SK-N-SH (cell line): ENCODE measurements around the gene TMEM212. TPM values are rescaled to one million over a fixed set of nuclear protein-coding genes. Genes with fewer than 3 reads are reported as not detected.
A peak's percentile ranks its signal among the peaks of the same experiment; 100 is the strongest.

Source experiments
- CTCF ChIA-PET: fragments of 300-600, 350-600 bp; formaldehyde crosslinking; extraction: SDS; loops from one replicate; lab custom pipeline; 2021; lab: Yijun Ruan, JAX
- POLR2A ChIA-PET: fragments of 350-600 bp; sonication (Branson Sonifier 250); formaldehyde crosslinking; extraction: SDS; loops from one replicate; lab custom pipeline; 2020; ENCODE audit warnings: antibody characterized with exemption, inconsistent platforms; lab: Yijun Ruan, JAX
- DNase-seq: peaks from one replicate; pipeline ENCODE4 v3.0.0; 2012
- H2AFZ ChIP-seq: fragments of 200-600 bp; sonication (generic); 2 replicates; pipeline ENCODE4 v1.8.1; 2016; ENCODE audit warnings: antibody characterized with exemption, mild to moderate bottlenecking, low read depth
- H3F3A ChIP-seq: fragments of 200-600 bp; sonication (generic); replicated peaks from 2 replicates; pipeline ENCODE3; 2016; ENCODE audit warnings: antibody characterized with exemption, mild to moderate bottlenecking; ENCODE audit not compliant: insufficient read depth
- H3K27ac ChIP-seq, 2 experiments: fragments of 200-500 bp in 1 of 2; fragments of 200-600 bp in 1 of 2; sonication (Bioruptor generic) in 1 of 2; sonication (generic), shearing (Covaris generic) in 1 of 2; 2 replicates each; pipeline versions ENCODE4 v1.5.1 to v1.6.1; 2014 to 2016; ENCODE audit warnings: low read depth in 2 of 2, inconsistent platforms in 1 of 2, low read length in 1 of 2, mild to moderate bottlenecking in 1 of 2, mixed read lengths in 1 of 2
- H3K27me3 ChIP-seq: fragments of 200-600 bp; sonication (generic), shearing (Covaris generic); 2 replicates; pipeline ENCODE4 v1.6.1; 2016; ENCODE audit warnings: mixed run types; ENCODE audit not compliant: insufficient read depth
- H3K36me3 ChIP-seq, 2 experiments: fragments of 200-500 bp in 1 of 2; fragments of 200-600 bp in 1 of 2; sonication (Bioruptor generic) in 1 of 2; sonication (generic) in 1 of 2; replicated peaks in 1 of 2; 2 replicates each; pipeline versions ENCODE3 to v1.5.1; 2014 to 2016; ENCODE audit warnings: low read length in 1 of 2, mild to moderate bottlenecking in 1 of 2; ENCODE audit not compliant: insufficient read depth in 2 of 2, control insufficient read depth in 1 of 2
- H3K4me1 ChIP-seq, 2 experiments: fragments of 200-500 bp in 1 of 2; fragments of 200-600 bp in 1 of 2; sonication (Bioruptor generic) in 1 of 2; sonication (generic), shearing (Covaris generic) in 1 of 2; 2 replicates each; pipeline versions ENCODE4 v1.5.1 to v1.6.1; 2014 to 2016; ENCODE audit warnings: low read depth in 1 of 2, low read length in 1 of 2, mixed run types in 1 of 2; ENCODE audit not compliant: insufficient read depth in 2 of 2, control insufficient read depth in 1 of 2
- H3K4me2 ChIP-seq: fragments of 200-600 bp; sonication (generic), shearing (Covaris generic); 2 replicates; pipeline ENCODE4 v1.6.1; 2017; ENCODE audit warnings: mixed run types
- H3K4me3 ChIP-seq, 2 experiments: fragments of 200-500 bp in 1 of 2; fragments of 200-600 bp in 1 of 2; sonication (Bioruptor generic) in 1 of 2; sonication (generic), shearing (Covaris generic) in 1 of 2; 2 replicates each; pipeline versions ENCODE4 v1.5.1 to v1.8.1; 2014 to 2016; ENCODE audit warnings: low read depth in 2 of 2, inconsistent platforms in 1 of 2, low read length in 1 of 2, mild to moderate bottlenecking in 1 of 2, mixed read lengths in 1 of 2, moderate library complexity in 1 of 2
- H3K79me2 ChIP-seq: fragments of 200-600 bp; sonication (generic); 2 replicates; pipeline ENCODE4 v1.8.1; 2017; ENCODE audit warnings: mild to moderate bottlenecking; ENCODE audit not compliant: insufficient read depth
- H3K9ac ChIP-seq: fragments of 200-600 bp; sonication (generic); 2 replicates; pipeline ENCODE4 v1.6.1; 2017; ENCODE audit warnings: mixed run types
- H3K9me2 ChIP-seq: fragments of 200-600 bp; sonication (generic); 2 replicates; pipeline ENCODE4 v1.6.1; 2017; ENCODE audit warnings: mixed run types
- H3K9me3 ChIP-seq: fragments of 200-600 bp; sonication (generic); 2 replicates; pipeline ENCODE4 v1.6.1; 2017; ENCODE audit warnings: mixed run types, mild to moderate bottlenecking, moderate library complexity
- H4K20me1 ChIP-seq: fragments of 200-600 bp; sonication (generic); 2 replicates; pipeline ENCODE4 v1.6.1; 2017; ENCODE audit warnings: mild to moderate bottlenecking, mixed run types; ENCODE audit not compliant: insufficient read depth
- EZH2phosphoT487 ChIP-seq: fragments of 200-600 bp; sonication (generic); IDR thresholded peaks from 2 replicates; pipeline ENCODE4 v1.6.1; 2017; ENCODE audit warnings: low read depth, mixed run types, mild to moderate bottlenecking, antibody characterized with exemption, moderate library complexity, borderline replicate concordance
- FOXJ3 ChIP-seq: sonication (generic); formaldehyde crosslinking; IDR thresholded peaks from 2 replicates; pipeline ENCODE4 v1.5.1; 2020; ENCODE audit warnings: mild to moderate bottlenecking, missing genetic modification reagents
- GATA2 ChIP-seq: sonication (generic); formaldehyde crosslinking; IDR thresholded peaks from 2 replicates; pipeline ENCODE4 v1.5.0; 2020; ENCODE audit warnings: mild to moderate bottlenecking, missing genetic modification reagents
- JUND ChIP-seq: IDR thresholded peaks from 2 replicates; pipeline ENCODE4 v1.4.0; 2012
- MEF2A ChIP-seq: IDR thresholded peaks from 2 replicates; pipeline ENCODE4 v1.4.0; 2012; ENCODE audit warnings: low read depth, borderline replicate concordance
- RAD21 ChIP-seq: IDR thresholded peaks from 2 replicates; pipeline ENCODE4 v1.6.1; 2012; ENCODE audit warnings: mild to moderate bottlenecking, low read length
- RCOR1 ChIP-seq: fragments of 150-350 bp; IDR thresholded peaks from 2 replicates; pipeline ENCODE4 v1.6.1; 2017; ENCODE audit warnings: antibody characterized with exemption, low read length
- REST ChIP-seq: IDR thresholded peaks from 2 replicates; pipeline ENCODE4 v1.6.1; 2012; ENCODE audit warnings: mild to moderate bottlenecking, low read depth, low read length, moderate library complexity
- TEAD4 ChIP-seq: IDR thresholded peaks from 2 replicates; pipeline ENCODE4 v1.4.0; 2012; ENCODE audit warnings: mild to moderate bottlenecking, borderline replicate concordance; ENCODE audit not compliant: insufficient read depth
- ZBTB33 ChIP-seq: IDR thresholded peaks from 2 replicates; pipeline ENCODE4 v1.4.0; 2012; ENCODE audit warnings: low read depth, borderline replicate concordance
- polyA plus RNA-seq, 3 experiments: library from polyadenylated mRNA; depleted of rRNA; stranded (reverse); fragments of >200 nt; gene quantifications; 2 replicates each; pipeline ENCODE4 v1.2.3, GENCODE V29; 2012
- TF ChIP-seq, protein P1 (sequence below): fragments of 150-350 bp; IDR thresholded peaks from 2 replicates; pipeline ENCODE4 v1.6.1; 2016; ENCODE audit warnings: mild to moderate bottlenecking, low read depth, low read length
- TF ChIP-seq, protein P2 (sequence below): fragments of 200-600 bp; sonication (generic); IDR thresholded peaks from 2 replicates; pipeline ENCODE4 v1.6.1; 2017; ENCODE audit warnings: antibody characterized with exemption, mild to moderate bottlenecking, moderate library complexity

TMEM212 gene
- polyA plus RNA-seq, 1 of the 3 experiments (the other 2 are of a cell fraction), result not detected

GRCh38 chr3:171890398-171890797 is 47.2 kb downstream of the TMEM212 start (continued):
- TF ChIP-seq REST (no peak), ZBTB33 (no peak), EZH2phosphoT487 (no peak)

- H2AFZ ChIP-seq, result no peak overlapping the region
- H3K36me3 ChIP-seq, result no peaks in the 10 kb centered on the region
- H3K9me3 ChIP-seq, result no peaks in the 10 kb centered on the region
- POLR2A ChIA-PET, result no interaction called here
- H3K4me2 ChIP-seq, result no peak overlapping the region
- H4K20me1 ChIP-seq, result no peaks in the 10 kb centered on the region
- no peaks in the 10 kb centered on the region for H3F3A ChIP-seq
- TF ChIP-seq GATA2 (CRISPR knock-in tag), result 0 out of 2 replicates have a peak, but pooled peaks have one; percentile 17
- no peak for TF ChIP-seq JUND
- no peak for DNase-seq
- H3K79me2 ChIP-seq, result no peaks in the 10 kb centered on the region
- CTCF ChIA-PET, result no interaction called here
- H3K4me3 ChIP-seq, result no peak overlapping the region
- H3K9me2 ChIP-seq, result no peaks in the 10 kb centered on the region
- no peak overlapping the region for H3K9ac ChIP-seq
- no peak overlapping the region for H3K27ac ChIP-seq
- H3K27me3 ChIP-seq, result no peaks in the 10 kb centered on the region
- peaks cover 0 to 2% of the 10 kb centered on the region in 2 experiments; a peak in 2 of 4 replicates for H3K4me1 ChIP-seq
Measured at GRCh38 chr3:171892457-171892856, 49.3 kb downstream of the TMEM212 start.

- no peak for DNase-seq
- CTCF ChIA-PET, result no interaction called here
- no peak overlapping the region for H3K27ac ChIP-seq
- H3K4me1 ChIP-seq, result peaks cover 0 to 2% of the 10 kb centered on the region in 2 experiments; a peak in 2 of 4 replicates
- POLR2A ChIA-PET, result no interaction called here
- no peaks in the 10 kb centered on the region for H3K27me3 ChIP-seq
- no peak overlapping the region for H3K4me2 ChIP-seq
- H3K9me3 ChIP-seq, result no peaks in the 10 kb centered on the region
- no peak overlapping the region for H3K4me3 ChIP-seq
- H3K79me2 ChIP-seq, result no peaks in the 10 kb centered on the region
- H3K9me2 ChIP-seq, result no peaks in the 10 kb centered on the region
- no peak overlapping the region for H3K9ac ChIP-seq
- no peaks in the 10 kb centered on the region for H3K36me3 ChIP-seq
- no peak overlapping the region for H2AFZ ChIP-seq
- no peaks in the 10 kb centered on the region for H4K20me1 ChIP-seq
- H3F3A ChIP-seq, result no peaks in the 10 kb centered on the region
- TF ChIP-seq FOXJ3 (no peak), JUND (no peak), REST (no peak), RCOR1 (no peak), RAD21 (no peak), MEF2A (no peak), TEAD4 (no peak)
- TF ChIP-seq, protein P1, sequence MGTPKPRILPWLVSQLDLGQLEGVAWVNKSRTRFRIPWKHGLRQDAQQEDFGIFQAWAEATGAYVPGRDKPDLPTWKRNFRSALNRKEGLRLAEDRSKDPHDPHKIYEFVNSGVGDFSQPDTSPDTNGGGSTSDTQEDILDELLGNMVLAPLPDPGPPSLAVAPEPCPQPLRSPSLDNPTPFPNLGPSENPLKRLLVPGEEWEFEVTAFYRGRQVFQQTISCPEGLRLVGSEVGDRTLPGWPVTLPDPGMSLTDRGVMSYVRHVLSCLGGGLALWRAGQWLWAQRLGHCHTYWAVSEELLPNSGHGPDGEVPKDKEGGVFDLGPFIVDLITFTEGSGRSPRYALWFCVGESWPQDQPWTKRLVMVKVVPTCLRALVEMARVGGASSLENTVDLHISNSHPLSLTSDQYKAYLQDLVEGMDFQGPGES, result no peak
- TF ChIP-seq, protein P2, sequence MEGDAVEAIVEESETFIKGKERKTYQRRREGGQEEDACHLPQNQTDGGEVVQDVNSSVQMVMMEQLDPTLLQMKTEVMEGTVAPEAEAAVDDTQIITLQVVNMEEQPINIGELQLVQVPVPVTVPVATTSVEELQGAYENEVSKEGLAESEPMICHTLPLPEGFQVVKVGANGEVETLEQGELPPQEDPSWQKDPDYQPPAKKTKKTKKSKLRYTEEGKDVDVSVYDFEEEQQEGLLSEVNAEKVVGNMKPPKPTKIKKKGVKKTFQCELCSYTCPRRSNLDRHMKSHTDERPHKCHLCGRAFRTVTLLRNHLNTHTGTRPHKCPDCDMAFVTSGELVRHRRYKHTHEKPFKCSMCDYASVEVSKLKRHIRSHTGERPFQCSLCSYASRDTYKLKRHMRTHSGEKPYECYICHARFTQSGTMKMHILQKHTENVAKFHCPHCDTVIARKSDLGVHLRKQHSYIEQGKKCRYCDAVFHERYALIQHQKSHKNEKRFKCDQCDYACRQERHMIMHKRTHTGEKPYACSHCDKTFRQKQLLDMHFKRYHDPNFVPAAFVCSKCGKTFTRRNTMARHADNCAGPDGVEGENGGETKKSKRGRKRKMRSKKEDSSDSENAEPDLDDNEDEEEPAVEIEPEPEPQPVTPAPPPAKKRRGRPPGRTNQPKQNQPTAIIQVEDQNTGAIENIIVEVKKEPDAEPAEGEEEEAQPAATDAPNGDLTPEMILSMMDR, result no peak
Measured at GRCh38 chr3:171895291-171895690, 52.1 kb downstream of the TMEM212 start.
